Posterior vena cava (tissue), 2 donors: ENCODE results near the gene LTB. TPM values are rescaled to one million over a fixed set of nuclear protein-coding genes. Genes with fewer than 3 reads are reported as not detected.
A peak's percentile ranks its signal among the peaks of the same experiment; 100 is the strongest.

Source experiments
- DNase-seq: peaks from one replicate; pipeline ENCODE4 v3.0.0-alpha.2; 2020; ENCODE audit warnings: low spot score
- intact Hi-C, 2 donors: fragments of 100-400 bp; cut with DNase I; formaldehyde crosslinking; loops; one replicate each; pipeline versions ENCODE4 v1.14.1 to v1.14.2; 2022 to 2023
- total RNA-seq, 2 donors: library from RNA; stranded (reverse); fragmentation: NEBNext Ultra II Directional; extraction: Animal tissue kit (Norgen Biotek cat#: 25700); gene quantifications; one replicate each; pipeline ENCODE4 v1.2.1, GENCODE V29; 2021
- donor health status: DM: yes; HTN: yes; CAD: no.
- donor health status: DM: yes; HTN: yes; CAD: no.

Gene LTB
- total RNA-seq, 2 donors from 2014 or later, result 0.90 to 1.6 TPM

- intact Hi-C loops, result no loop called here
- no peak for DNase-seq
Observed at GRCh38 chr6:31578184-31579118, 3.8 kb downstream of the LTB start.

GRCh38 chr6:31577579-31577966, 4.7 kb downstream of the LTB start:
- intact Hi-C loops, result no loop called here
- no peak for DNase-seq

DNA sequence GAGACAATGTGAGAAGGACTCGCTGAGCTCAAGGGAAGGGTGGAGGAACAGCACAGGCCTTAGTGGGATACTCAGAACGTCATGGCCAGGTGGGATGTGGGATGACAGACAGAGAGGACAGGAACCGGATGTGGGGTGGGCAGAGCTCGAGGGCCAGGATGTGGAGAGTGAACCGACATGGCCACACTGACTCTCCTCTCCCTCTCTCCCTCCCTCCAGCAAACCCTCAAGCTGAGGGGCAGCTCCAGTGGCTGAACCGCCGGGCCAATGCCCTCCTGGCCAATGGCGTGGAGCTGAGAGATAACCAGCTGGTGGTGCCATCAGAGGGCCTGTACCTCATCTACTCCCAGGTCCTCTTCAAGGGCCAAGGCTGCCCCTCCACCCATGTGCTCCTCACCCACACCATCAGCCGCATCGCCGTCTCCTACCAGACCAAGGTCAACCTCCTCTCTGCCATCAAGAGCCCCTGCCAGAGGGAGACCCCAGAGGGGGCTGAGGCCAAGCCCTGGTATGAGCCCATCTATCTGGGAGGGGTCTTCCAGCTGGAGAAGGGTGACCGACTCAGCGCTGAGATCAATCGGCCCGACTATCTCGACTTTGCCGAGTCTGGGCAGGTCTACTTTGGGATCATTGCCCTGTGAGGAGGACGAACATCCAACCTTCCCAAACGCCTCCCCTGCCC, 5.2 kb downstream of the LTB start:
- intact Hi-C loops, result loop anchor here in 1 of 2 donors (1.0 kb wide), 1 partner anchor 37 kb away; no protein-coding TSS in a partner anchor
- DNase-seq, result no peak

DNA sequence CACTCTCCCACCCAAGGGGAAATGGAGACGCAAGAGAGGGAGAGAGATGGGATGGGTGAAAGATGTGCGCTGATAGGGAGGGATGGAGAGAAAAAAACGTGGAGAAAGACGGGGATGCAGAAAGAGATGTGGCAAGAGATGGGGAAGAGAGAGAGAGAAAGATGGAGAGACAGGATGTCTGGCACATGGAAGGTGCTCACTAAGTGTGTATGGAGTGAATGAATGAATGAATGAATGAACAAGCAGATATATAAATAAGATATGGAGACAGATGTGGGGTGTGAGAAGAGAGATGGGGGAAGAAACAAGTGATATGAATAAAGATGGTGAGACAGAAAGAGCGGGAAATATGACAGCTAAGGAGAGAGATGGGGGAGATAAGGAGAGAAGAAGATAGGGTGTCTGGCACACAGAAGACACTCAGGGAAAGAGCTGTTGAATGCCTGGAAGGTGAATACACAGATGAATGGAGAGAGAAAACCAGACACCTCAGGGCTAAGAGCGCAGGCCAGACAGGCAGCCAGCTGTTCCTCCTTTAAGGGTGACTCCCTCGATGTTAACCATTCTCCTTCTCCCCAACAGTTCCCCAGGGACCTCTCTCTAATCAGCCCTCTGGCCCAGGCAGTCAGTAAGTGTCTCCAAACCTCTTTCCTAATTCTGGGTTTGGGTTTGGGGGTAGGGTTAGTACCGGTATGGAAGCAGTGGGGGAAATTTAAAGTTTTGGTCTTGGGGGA, 6.1 kb downstream of the LTB start:
- intact Hi-C loops, result loop anchor here in 1 of 2 donors (1.0 kb wide), 1 partner anchor 38 kb away; no protein-coding TSS in a partner anchor
- DNase-seq, result no peak

DNA sequence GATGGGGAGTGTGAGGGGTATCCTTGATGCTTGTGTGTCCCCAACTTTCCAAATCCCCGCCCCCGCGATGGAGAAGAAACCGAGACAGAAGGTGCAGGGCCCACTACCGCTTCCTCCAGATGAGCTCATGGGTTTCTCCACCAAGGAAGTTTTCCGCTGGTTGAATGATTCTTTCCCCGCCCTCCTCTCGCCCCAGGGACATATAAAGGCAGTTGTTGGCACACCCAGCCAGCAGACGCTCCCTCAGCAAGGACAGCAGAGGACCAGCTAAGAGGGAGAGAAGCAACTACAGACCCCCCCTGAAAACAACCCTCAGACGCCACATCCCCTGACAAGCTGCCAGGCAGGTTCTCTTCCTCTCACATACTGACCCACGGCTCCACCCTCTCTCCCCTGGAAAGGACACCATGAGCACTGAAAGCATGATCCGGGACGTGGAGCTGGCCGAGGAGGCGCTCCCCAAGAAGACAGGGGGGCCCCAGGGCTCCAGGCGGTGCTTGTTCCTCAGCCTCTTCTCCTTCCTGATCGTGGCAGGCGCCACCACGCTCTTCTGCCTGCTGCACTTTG, 6.8 kb downstream of the LTB start, which contains the start of gene TNF:
Gene TNF (plus strand): TSS at position 231 of the 567 bp plus-strand sequence. CDS start 177 bp downstream, at position 408.
- DNase-seq, result peak; percentile 85

DNA sequence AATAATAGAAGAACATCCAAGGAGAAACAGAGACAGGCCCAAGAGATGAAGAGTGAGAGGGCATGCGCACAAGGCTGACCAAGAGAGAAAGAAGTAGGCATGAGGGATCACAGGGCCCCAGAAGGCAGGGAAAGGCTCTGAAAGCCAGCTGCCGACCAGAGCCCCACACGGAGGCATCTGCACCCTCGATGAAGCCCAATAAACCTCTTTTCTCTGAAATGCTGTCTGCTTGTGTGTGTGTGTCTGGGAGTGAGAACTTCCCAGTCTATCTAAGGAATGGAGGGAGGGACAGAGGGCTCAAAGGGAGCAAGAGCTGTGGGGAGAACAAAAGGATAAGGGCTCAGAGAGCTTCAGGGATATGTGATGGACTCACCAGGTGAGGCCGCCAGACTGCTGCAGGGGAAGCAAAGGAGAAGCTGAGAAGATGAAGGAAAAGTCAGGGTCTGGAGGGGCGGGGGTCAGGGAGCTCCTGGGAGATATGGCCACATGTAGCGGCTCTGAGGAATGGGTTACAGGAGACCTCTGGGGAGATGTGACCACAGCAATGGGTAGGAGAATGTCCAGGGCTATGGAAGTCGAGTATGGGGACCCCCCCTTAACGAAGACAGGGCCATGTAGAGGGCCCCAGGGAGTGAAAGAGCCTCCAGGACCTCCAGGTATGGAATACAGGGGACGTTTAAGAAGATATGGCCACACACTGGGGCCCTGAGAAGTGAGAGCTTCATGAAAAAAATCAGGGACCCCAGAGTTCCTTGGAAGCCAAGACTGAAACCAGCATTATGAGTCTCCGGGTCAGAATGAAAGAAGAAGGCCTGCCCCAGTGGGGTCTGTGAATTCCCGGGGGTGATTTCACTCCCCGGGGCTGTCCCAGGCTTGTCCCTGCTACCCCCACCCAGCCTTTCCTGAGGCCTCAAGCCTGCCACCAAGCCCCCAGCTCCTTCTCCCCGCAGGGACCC, 7.8 kb downstream of the LTB start:
- no peak for DNase-seq
- intact Hi-C loops, result no loop called here

More for the DNA sequence above, 6.8 kb downstream of the LTB start, which contains the start of gene TNF:
- intact Hi-C loops, result no loop called here

- no peak for DNase-seq
- intact Hi-C loops, result no loop called here
Observed at GRCh38 chr6:31573239-31574105, 8.8 kb downstream of the LTB start.

GRCh38 chr6:31572041-31572911, 9.9 kb downstream of the LTB start, which contains the start of gene LTA:
Gene LTA (plus strand): TSS chr6:31572289. CDS start chr6:31572743, 454 bp downstream.
- intact Hi-C loops, result no loop called here

DNA sequence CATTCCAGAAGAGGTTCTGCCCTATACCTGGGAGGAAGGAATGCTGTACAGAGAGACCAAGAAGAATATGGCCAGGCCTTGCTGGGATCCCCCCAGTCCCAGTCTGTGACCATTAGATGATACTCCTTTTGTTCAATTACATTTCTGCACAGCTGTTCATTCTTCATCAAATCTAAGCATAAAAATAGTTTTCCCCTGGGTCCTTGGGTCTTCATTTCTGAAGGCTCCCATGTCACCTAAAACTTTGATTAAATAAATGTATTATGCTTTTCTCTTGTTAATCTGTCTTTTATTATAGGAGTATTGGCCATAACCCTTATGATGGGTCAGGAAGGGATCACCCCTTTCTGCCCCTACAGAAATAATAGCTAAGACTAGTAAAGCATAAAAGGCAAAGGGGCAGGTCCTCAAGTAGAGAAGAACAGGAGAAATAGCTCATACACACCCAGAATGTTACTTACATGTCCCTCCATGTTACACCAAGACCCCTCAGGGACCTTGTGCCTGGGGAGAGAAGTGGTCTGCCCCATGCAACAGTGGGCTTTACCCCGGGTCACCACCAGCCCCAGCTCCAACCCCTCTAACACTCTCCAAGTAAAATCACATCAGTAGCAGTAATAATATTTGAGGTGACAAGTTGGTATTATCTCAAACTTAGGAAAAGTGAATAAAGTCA, 12.2 kb downstream of the LTB start:
- no peak for DNase-seq
- intact Hi-C loops, result no loop called here

More at GRCh38 chr6:31572041-31572911, 9.9 kb downstream of the LTB start, which contains the start of gene LTA:
- DNase-seq, result no peak

DNA sequence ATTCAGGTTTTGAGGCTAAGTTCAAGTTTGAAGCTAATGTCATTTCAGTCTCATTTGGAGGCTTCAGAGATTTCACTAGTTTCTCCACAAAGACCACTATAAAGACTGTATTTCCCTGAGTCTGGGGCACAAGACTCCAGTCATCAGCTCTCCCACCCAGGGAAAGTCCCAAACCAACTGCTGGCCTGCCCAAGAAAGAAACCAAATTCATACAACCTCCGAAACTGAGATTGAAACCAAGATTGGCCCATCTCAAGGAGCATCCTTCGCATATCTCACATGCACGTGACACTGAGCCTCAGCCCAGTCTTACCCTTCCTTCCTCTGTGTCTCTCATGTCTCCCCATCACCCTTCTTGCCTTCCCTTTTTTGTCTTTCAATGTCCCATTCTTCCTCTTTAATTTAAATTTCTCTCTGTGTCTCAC, 13.7 kb downstream of the LTB start:
- intact Hi-C loops, result no loop called here
- no peak for DNase-seq

DNA sequence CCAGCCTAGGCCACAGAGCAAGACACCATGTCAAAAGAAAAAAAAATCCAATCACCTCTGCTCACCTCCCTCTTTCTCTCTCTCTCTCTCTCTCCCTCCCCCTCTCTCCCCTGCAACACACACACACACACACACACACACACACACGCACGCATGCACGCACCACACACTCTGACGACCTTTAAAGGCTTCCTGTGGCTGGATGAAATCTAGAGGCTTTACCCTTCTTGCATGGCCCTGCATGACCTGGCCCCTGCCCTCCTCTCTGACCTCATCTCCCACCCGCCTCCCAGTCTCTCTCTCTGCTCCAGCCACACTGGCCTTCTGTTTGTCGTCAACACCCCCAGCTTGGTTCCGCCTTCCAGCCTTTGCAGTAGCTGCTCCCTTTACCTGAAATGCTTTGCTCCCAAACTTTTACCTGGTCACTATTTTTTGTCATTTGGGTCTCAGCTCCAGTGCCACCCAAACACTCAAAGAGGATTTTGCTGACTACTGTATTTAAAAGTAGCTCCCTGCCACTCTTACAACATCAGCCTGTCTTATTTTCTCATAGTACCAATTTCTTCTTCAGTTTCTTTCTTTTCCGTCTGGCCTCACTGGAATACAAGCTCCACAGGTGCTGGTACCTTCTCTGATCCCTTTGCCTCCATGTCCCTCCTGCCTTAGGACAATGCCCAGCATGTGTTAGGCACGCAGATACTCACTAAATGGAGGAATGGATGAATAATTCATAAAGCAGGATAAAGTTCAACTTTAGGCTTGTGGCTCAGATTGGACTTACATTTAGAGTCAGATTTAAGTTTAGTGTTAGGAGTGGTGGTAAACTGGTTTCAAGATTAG, 14.5 kb downstream of the LTB start:
- DNase-seq, result no peak
- intact Hi-C loops, result no loop called here

DNA sequence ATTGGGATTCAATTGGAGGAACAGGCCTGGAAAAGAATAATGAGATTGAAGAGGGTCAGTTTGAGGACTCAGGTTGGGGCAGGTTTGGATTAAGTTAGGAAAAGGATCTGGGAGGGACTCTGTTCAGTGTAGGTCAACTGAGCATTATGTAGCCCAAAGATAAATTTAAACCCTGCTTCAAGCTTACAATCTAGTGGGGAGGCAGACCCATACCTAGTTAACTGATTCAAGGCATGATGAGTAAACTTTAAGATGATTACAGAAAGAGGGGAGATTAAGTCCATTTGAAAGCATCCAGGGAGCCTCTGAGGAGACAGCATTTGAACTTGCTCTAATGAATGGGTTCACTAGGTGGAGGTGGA, 21.5 kb downstream of the LTB start:
- intact Hi-C loops, result no loop called here

GRCh38 chr6:31559958-31560696, 22.1 kb downstream of the LTB start:
- intact Hi-C loops, result no loop called here
- peak; percentile 86 for DNase-seq

More for the DNA sequence above, 21.5 kb downstream of the LTB start:
- no peak for DNase-seq

DNA sequence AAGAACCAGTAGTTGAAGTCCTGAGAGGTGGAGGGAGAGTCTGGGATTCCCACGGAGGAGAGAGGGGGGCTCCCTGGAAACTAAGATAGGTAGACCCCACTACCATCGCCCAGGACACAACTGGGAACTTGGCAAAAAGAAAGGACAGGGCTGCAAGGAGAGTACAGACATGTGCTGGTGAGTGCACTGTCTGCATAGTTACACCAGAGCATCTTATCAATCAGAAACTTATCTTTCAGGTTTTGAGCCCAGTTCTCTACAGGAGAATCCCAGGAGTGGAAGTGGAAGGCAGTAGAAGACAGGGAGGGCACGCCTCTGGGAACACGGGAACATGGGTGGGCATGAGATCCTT, 22.6 kb downstream of the LTB start:
- intact Hi-C loops, result no loop called here

More for the DNA sequence above, 22.6 kb downstream of the LTB start:
- no peak for DNase-seq
